GM23248 (cell line): ENCODE results near the gene BHLHE41. TPM values are rescaled to one million over a fixed set of nuclear protein-coding genes. Genes with fewer than 3 reads are reported as not detected.

ENCODE experiments used
- DNase-seq: peaks from one replicate; pipeline ENCODE4 v3.0.0-alpha.2; 2015
- H2AFZ ChIP-seq: fragments of 200-600 bp; sonication (generic); 2 replicates; pipeline ENCODE4 v1.6.1; 2016; ENCODE audit warnings: antibody characterized with exemption
- H3F3A ChIP-seq: fragments of 200-600 bp; sonication (generic); 2 replicates; pipeline ENCODE4 v1.6.1; 2016; ENCODE audit warnings: mild to moderate bottlenecking, antibody characterized with exemption, mixed run types; ENCODE audit not compliant: insufficient read depth
- H3K27ac ChIP-seq: fragments of 200-600 bp; sonication (generic); 2 replicates; pipeline ENCODE4 v1.5.1; 2016; ENCODE audit warnings: mild to moderate bottlenecking
- H3K27me3 ChIP-seq: fragments of 200-600 bp; sonication (generic); replicated peaks from 2 replicates; pipeline ENCODE4 v1.6.1; 2016; ENCODE audit warnings: mild to moderate bottlenecking; ENCODE audit not compliant: insufficient read depth
- H3K36me3 ChIP-seq: fragments of 200-600 bp; sonication (generic); 2 replicates; pipeline ENCODE4 v1.6.1; 2016; ENCODE audit warnings: low read depth, mild to moderate bottlenecking
- H3K4me1 ChIP-seq: fragments of 200-600 bp; sonication (generic); 2 replicates; pipeline ENCODE4 v1.6.1; 2016; ENCODE audit warnings: mild to moderate bottlenecking; ENCODE audit not compliant: insufficient read depth
- H3K4me2 ChIP-seq: fragments of 200-600 bp; sonication (generic); one replicate; pipeline ENCODE4 v1.6.1; 2016; ENCODE audit warnings: mild to moderate bottlenecking; ENCODE audit not compliant: unreplicated experiment
- H3K4me3 ChIP-seq: fragments of 200-600 bp; sonication (generic); 2 replicates; pipeline ENCODE4 v1.5.1; 2016; ENCODE audit warnings: mild to moderate bottlenecking
- H3K79me2 ChIP-seq: fragments of 200-600 bp; sonication (generic); 2 replicates; pipeline ENCODE4 v1.6.1; 2016; ENCODE audit warnings: mild to moderate bottlenecking; ENCODE audit not compliant: insufficient read depth
- H3K9ac ChIP-seq: fragments of 200-600 bp; sonication (generic); 2 replicates; pipeline ENCODE4 v1.6.1; 2016; ENCODE audit warnings: mild to moderate bottlenecking
- H3K9me2 ChIP-seq: fragments of 200-600 bp; sonication (generic); 2 replicates; pipeline ENCODE4 v1.6.1; 2016; ENCODE audit warnings: mixed run types, mild to moderate bottlenecking, moderate library complexity; ENCODE audit not compliant: insufficient read depth
- H3K9me3 ChIP-seq: fragments of 200-600 bp; sonication (generic); one replicate; pipeline ENCODE4 v1.6.1; 2017; ENCODE audit warnings: low read depth
- H4K20me1 ChIP-seq: fragments of 200-600 bp; sonication (generic); 2 replicates; pipeline ENCODE4 v1.6.0; 2016; ENCODE audit not compliant: insufficient read depth
- EZH2 ChIP-seq: fragments of 200-600 bp; sonication (generic); IDR thresholded peaks from 2 replicates; pipeline ENCODE4 v1.6.1; 2018; ENCODE audit warnings: antibody characterized with exemption, mild to moderate bottlenecking; ENCODE audit not compliant: insufficient read depth, poor library complexity, severe bottlenecking
- EZH2phosphoT487 ChIP-seq: fragments of 200-600 bp; sonication (generic); IDR thresholded peaks from 2 replicates; pipeline ENCODE4 v1.6.1; 2018; ENCODE audit warnings: antibody characterized with exemption, moderate library complexity, mild to moderate bottlenecking, low read depth; ENCODE audit not compliant: insufficient read depth
- WGBS, 2 experiments: methylation state at CpG; one replicate each; pipeline ENCODE4 v1.1.6; 2015 to 2017; ENCODE audit warnings: low lambda C conversion rate in 2 of 2, low coverage in 1 of 2; ENCODE audit errors: missing lambda C conversion rate in 2 of 2; 5-methylcytosine and 5-hydroxymethylcytosine counted together
- in situ Hi-C: fragments of 300-500 bp; cut with MboI; formaldehyde crosslinking; loops from 2 replicates; pipeline ENCODE4 v1.15.0; 2020
- polyA plus RNA-seq: library from polyadenylated mRNA; unstranded; fragments of >200 nt; fragmentation: Nextera tagmentation; extraction: Ambion mirVana; gene quantifications from 2 replicates; pipeline ENCODE4 v1.2.1, GENCODE V29; 2016
- total RNA-seq: library from RNA; depleted of rRNA; stranded (reverse); fragments of >200 nt; shearing (Covaris generic); gene quantifications from 2 replicates; pipeline ENCODE4 v1.2.3, GENCODE V29; 2014

The BHLHE41 gene
- total and polyA plus RNA-seq, 2 experiments from 2014 or later = 0.76 to 1.3 TPM

GRCh38 chr12:26090836-26091510 is 33.9 kb downstream of the BHLHE41 start:
- no peak for TF ChIP-seq EZH2phosphoT487
- no peak for TF ChIP-seq EZH2
- no peaks in the 10 kb centered on the region for H3K4me1 ChIP-seq
- no peak overlapping the region for H2AFZ ChIP-seq
- H3K9me2 ChIP-seq = no peaks in the 10 kb centered on the region
- H4K20me1 ChIP-seq = no peaks in the 10 kb centered on the region
- H3K4me2 ChIP-seq = no peak overlapping the region
- in situ Hi-C loops = no loop called here
- H3K9ac ChIP-seq = no peak overlapping the region
- no peak overlapping the region for H3K4me3 ChIP-seq
- WGBS, 2 experiments = 86% methylated on average over 11 of the region's 11 CpGs
- H3K79me2 ChIP-seq = no peaks in the 10 kb centered on the region
- no peaks in the 10 kb centered on the region for H3K36me3 ChIP-seq
- no peak overlapping the region for H3K27ac ChIP-seq
- H3F3A ChIP-seq = no peaks in the 10 kb centered on the region
- DNase-seq = no peak
- H3K27me3 ChIP-seq = no peaks in the 10 kb centered on the region
- H3K9me3 ChIP-seq = no peaks in the 10 kb centered on the region

- TF ChIP-seq EZH2phosphoT487 = no peak
- no peak for TF ChIP-seq EZH2
- Histone ChIP-seq H3K9ac (no peak overlapping the region), H3K9me3 (no peaks in the 10 kb centered on the region), H3F3A (no peaks in the 10 kb centered on the region), H2AFZ (no peak overlapping the region), H3K79me2 (no peaks in the 10 kb centered on the region), H3K36me3 (no peaks in the 10 kb centered on the region), H3K27me3 (no peaks in the 10 kb centered on the region), H3K4me2 (no peak overlapping the region), H3K4me3 (no peak overlapping the region), H4K20me1 (no peaks in the 10 kb centered on the region), H3K9me2 (no peaks in the 10 kb centered on the region), H3K27ac (no peak overlapping the region), H3K4me1 (no peaks in the 10 kb centered on the region)
- DNase-seq = no peak
- in situ Hi-C loops = no loop called here
- 51 to 53% methylated on average over 2 of the region's 2 CpGs for WGBS, 2 experiments
These were observed 35.8 kb downstream of the BHLHE41 start for GRCh38 chr12:26088998-26089397.

- no peak overlapping the region for H3K4me2 ChIP-seq
- DNase-seq = no peak
- no peaks in the 10 kb centered on the region for H4K20me1 ChIP-seq
- 95 to 96% methylated on average over 1 of the region's 1 CpG for WGBS, 2 experiments
- no peak overlapping the region for H2AFZ ChIP-seq
- in situ Hi-C loops = no loop called here
- H3K36me3 ChIP-seq = no peaks in the 10 kb centered on the region
- no peaks in the 10 kb centered on the region for H3K79me2 ChIP-seq
- no peak overlapping the region for H3K27ac ChIP-seq
- H3K27me3 ChIP-seq = no peaks in the 10 kb centered on the region
- TF ChIP-seq EZH2phosphoT487 (no peak), EZH2 (no peak)
- H3K9ac ChIP-seq = no peak overlapping the region
- H3K9me3 ChIP-seq = no peaks in the 10 kb centered on the region
- no peaks in the 10 kb centered on the region for H3F3A ChIP-seq
- H3K4me3 ChIP-seq = no peak overlapping the region
- H3K4me1 ChIP-seq = no peaks in the 10 kb centered on the region
- H3K9me2 ChIP-seq = no peaks in the 10 kb centered on the region
These were observed 37.9 kb downstream of the BHLHE41 start for GRCh38 chr12:26086936-26087335.

- Histone ChIP-seq H3F3A (peaks cover 13% of the 10 kb centered on the region; the same call in 1 of the 2 replicates), H4K20me1 (no peaks in the 10 kb centered on the region), H3K4me1 (peaks cover 9% of the 10 kb centered on the region; the same call in 1 of the 2 replicates), H3K79me2 (no peaks in the 10 kb centered on the region), H2AFZ (no peak overlapping the region), H3K9ac (no peak overlapping the region), H3K27ac (no peak overlapping the region), H3K4me2 (no peak overlapping the region), H3K36me3 (no peaks in the 10 kb centered on the region), H3K9me3 (no peaks in the 10 kb centered on the region), H3K4me3 (no peak overlapping the region), H3K27me3 (no peaks in the 10 kb centered on the region), H3K9me2 (no peaks in the 10 kb centered on the region)
- no peak for TF ChIP-seq EZH2phosphoT487
- no peak for TF ChIP-seq EZH2
- DNase-seq = no peak
- 93 to 96% methylated on average over 1 of the region's 1 CpG for WGBS, 2 experiments
- in situ Hi-C loops = no loop called here
These were observed 43.9 kb downstream of the BHLHE41 start for GRCh38 chr12:26080911-26081310.
